ENCODE data around the gene NRP1. TPM values are rescaled to one million over a fixed set of nuclear protein-coding genes. Genes with fewer than 3 reads are reported as not detected.

Gene NRP1
- polyA plus RNA-seq, 5 donors: 119 to 173 (median 158) TPM

GRCh38 chr10:33295851-33296250 is 38.6 kb downstream of the NRP1 start:
- DNase-seq: no peak

GRCh38 chr10:33293531-33294170 is 40.8 kb downstream of the NRP1 start:
- no peak for DNase-seq

- no peak for DNase-seq
These were observed 41.4 kb downstream of the NRP1 start for GRCh38 chr10:33293076-33293475.

GRCh38 chr10:33291053-33291592 is 43.3 kb downstream of the NRP1 start:
- DNase-seq: no peak

GRCh38 chr10:33290321-33291052 is 44.0 kb downstream of the NRP1 start:
- DNase-seq: no peak

GRCh38 chr10:33289776-33290175 is 44.7 kb downstream of the NRP1 start:
- DNase-seq: no peak

- DNase-seq: no peak
These were observed 46.3 kb downstream of the NRP1 start for GRCh38 chr10:33288127-33288526.

- DNase-seq: no peak
These were observed 47.4 kb downstream of the NRP1 start for GRCh38 chr10:33287112-33287511.

GRCh38 chr10:33286157-33286934 is 48.1 kb downstream of the NRP1 start:
- no peak for DNase-seq

GRCh38 chr10:33284945-33285344 is 49.5 kb downstream of the NRP1 start:
- no peak for DNase-seq

GRCh38 chr10:33279811-33280602 is 54.5 kb downstream of the NRP1 start:
- DNase-seq: no peak

GRCh38 chr10:33279276-33279675 is 55.2 kb downstream of the NRP1 start:
- no peak for DNase-seq

GRCh38 chr10:33278198-33278597 is 56.3 kb downstream of the NRP1 start:
- no peak for DNase-seq

GRCh38 chr10:33277135-33277536 is 57.3 kb downstream of the NRP1 start:
- DNase-seq: no peak

- DNase-seq: no peak
These were observed 58.1 kb downstream of the NRP1 start for GRCh38 chr10:33276282-33276923.

- no peak for DNase-seq
These were observed 60.2 kb downstream of the NRP1 start for GRCh38 chr10:33274096-33274785.

GRCh38 chr10:33273295-33274002 is 61.0 kb downstream of the NRP1 start:
- DNase-seq: peak; percentile 71 to 73

- DNase-seq: no peak
These were observed 61.8 kb downstream of the NRP1 start for GRCh38 chr10:33272635-33273034.

GRCh38 chr10:33271969-33272583 is 62.4 kb downstream of the NRP1 start:
- no peak for DNase-seq

All from right lung (tissue), 5 donors.